HL-60 (cell line): ENCODE results near the gene TRA2B.

ENCODE experiments used
- DNase-seq, 2 experiments: peaks; one replicate each; pipeline ENCODE4 v3.0.0-alpha.2; 2010 to 2020; ENCODE audit warnings: low read depth in 1 of 2, low spot score in 1 of 2
- H3K27ac ChIP-seq: fragments of 250-450 bp; sonication (Bioruptor Pico); replicated peaks from 2 replicates; pipeline ENCODE4 v1.5.1; 2020; ENCODE audit warnings: mild to moderate bottlenecking, moderate library complexity
- H3K27me3 ChIP-seq: fragments of 250-450 bp; sonication (Bioruptor Pico); 2 replicates; pipeline ENCODE4 v1.5.1; 2021; ENCODE audit warnings: mild to moderate bottlenecking, moderate library complexity; ENCODE audit not compliant: insufficient read depth, poor library complexity, severe bottlenecking
- H3K4me3 ChIP-seq: replicated peaks from 2 replicates; pipeline ENCODE4 v1.5.1; 2011; ENCODE audit warnings: mild to moderate bottlenecking, control low read depth, low read length; ENCODE audit not compliant: insufficient read depth
- CTCF ChIP-seq: IDR thresholded peaks from one replicate; pipeline ENCODE4 v1.5.1; 2011; ENCODE audit warnings: low read length, control low read depth, inconsistent platforms; ENCODE audit not compliant: insufficient read depth
- GABPA ChIP-seq: IDR thresholded peaks from 2 replicates; pipeline ENCODE4 v1.6.1; 2012; ENCODE audit warnings: low read depth
- POLR2AphosphoS5 ChIP-seq: IDR thresholded peaks from 2 replicates; pipeline ENCODE4 v1.6.1; 2012; ENCODE audit warnings: low read depth
- REST ChIP-seq: IDR thresholded peaks from 2 replicates; pipeline ENCODE4 v1.6.1; 2012; ENCODE audit warnings: low read depth; ENCODE audit not compliant: insufficient replicate concordance
- SPI1 ChIP-seq: IDR thresholded peaks from 2 replicates; pipeline ENCODE4 v1.6.1; 2012; ENCODE audit warnings: low read depth, mild to moderate bottlenecking, borderline replicate concordance

TRA2B gene

GRCh38 chr3:185881926-185882325 is 55.9 kb downstream of the TRA2B start:
- Histone ChIP-seq H3K27me3 (no peaks in the 10 kb centered on the region), H3K27ac (no peak overlapping the region), H3K4me3 (no peak overlapping the region)
- TF ChIP-seq POLR2AphosphoS5 (no peak), CTCF (no peak), REST (no peak), SPI1 (no peak), GABPA (no peak)
- DNase-seq: no peak

GRCh38 chr3:185880600-185880999 is 57.2 kb downstream of the TRA2B start:
- Histone ChIP-seq H3K27ac (no peak overlapping the region), H3K4me3 (no peak overlapping the region), H3K27me3 (no peaks in the 10 kb centered on the region)
- DNase-seq: no peak
- TF ChIP-seq GABPA: no peak
- TF ChIP-seq CTCF: no peak
- TF ChIP-seq POLR2AphosphoS5: no peak
- TF ChIP-seq REST: no peak
- TF ChIP-seq SPI1: no peak

- Histone ChIP-seq H3K27me3 (no peaks in the 10 kb centered on the region), H3K4me3 (no peak overlapping the region), H3K27ac (no peak overlapping the region)
- TF ChIP-seq POLR2AphosphoS5: no peak
- TF ChIP-seq SPI1: no peak
- TF ChIP-seq CTCF: no peak
- no peak for TF ChIP-seq GABPA
- no peak for TF ChIP-seq REST
- DNase-seq: no peak
These were observed 58.9 kb downstream of the TRA2B start for GRCh38 chr3:185878920-185879319.
